Lung (tissue), 12 donors: ENCODE measurements around the gene ALG8. TPM values are rescaled to one million over a fixed set of nuclear protein-coding genes. Genes with fewer than 3 reads are reported as not detected.
A peak's percentile ranks its signal among the peaks of the same experiment; 100 is the strongest.

Experiments
- ATAC-seq: fragments of 200-7000 bp; cut with Tn5 transposase; one replicate; pipeline ENCODE4 v1.9.1; 2020; ENCODE audit warnings: moderate number of reproducible peaks; ENCODE audit not compliant: insufficient read depth, low FRiP score
- DNase-seq, 3 donors: peaks; one replicate each; pipeline ENCODE4 v3.0.0-alpha.2; 2013 to 2017
- H3K27ac ChIP-seq, 2 donors: one replicate each; pipeline ENCODE4 v1.5.1; 2013; ENCODE audit warnings: mild to moderate bottlenecking in 2 of 2, moderate library complexity in 2 of 2, control low read depth in 1 of 2, inconsistent platforms in 1 of 2, low read depth in 1 of 2, low read length in 1 of 2
- H3K27me3 ChIP-seq, 3 donors: one replicate each; pipeline ENCODE4 v1.5.1; 2013; ENCODE audit warnings: low read length in 2 of 3; ENCODE audit not compliant: control insufficient read depth in 3 of 3, insufficient read depth in 3 of 3
- H3K36me3 ChIP-seq, 4 donors: one replicate each; pipeline ENCODE4 v1.5.1; 2013; ENCODE audit warnings: low read length in 4 of 4, mild to moderate bottlenecking in 1 of 4, moderate library complexity in 1 of 4; ENCODE audit not compliant: control insufficient read depth in 4 of 4, insufficient read depth in 4 of 4
- H3K4me1 ChIP-seq, 5 donors: one replicate each; pipeline ENCODE4 v1.5.1; 2013; ENCODE audit warnings: low read length in 5 of 5, mild to moderate bottlenecking in 2 of 5, moderate library complexity in 1 of 5; ENCODE audit not compliant: control insufficient read depth in 5 of 5, insufficient read depth in 5 of 5
- H3K4me3 ChIP-seq: one replicate; pipeline ENCODE4 v1.5.1; 2013; ENCODE audit warnings: mild to moderate bottlenecking, control low read depth, moderate library complexity
- H3K9ac ChIP-seq, 2 donors: one replicate each; pipeline ENCODE4 v1.5.1; 2013; ENCODE audit warnings: low read length in 2 of 2, control low read depth in 1 of 2; ENCODE audit not compliant: insufficient read depth in 1 of 2
- H3K9me3 ChIP-seq, 4 donors: one replicate each; pipeline ENCODE4 v1.5.1; 2013; ENCODE audit warnings: low read length in 3 of 4, mild to moderate bottlenecking in 1 of 4, moderate library complexity in 1 of 4; ENCODE audit not compliant: control insufficient read depth in 4 of 4, insufficient read depth in 3 of 4
- CTCF ChIP-seq: IDR thresholded peaks from 2 replicates; pipeline ENCODE4 v1.5.1; 2012; ENCODE audit warnings: mild to moderate bottlenecking; ENCODE audit errors: control extremely low read depth, extremely low read depth
- WGBS, 2 donors: extraction: QIAGEN DNeasy Blood & Tissue Kit; methylation state at CpG; one replicate each; pipeline ENCODE4 v1.1.7; 2013; 5-methylcytosine and 5-hydroxymethylcytosine counted together
- polyA plus RNA-seq, 2 donors: library from polyadenylated mRNA; stranded (reverse); fragments of 200-250 nt; gene quantifications; one replicate each; pipeline ENCODE4 v1.2.1, GENCODE V29; 2013
- total RNA-seq, 2 donors: library from RNA; depleted of rRNA in 1 of 2; stranded (reverse); fragments of >200 nt in 1 of 2; gene quantifications; one replicate each; pipeline ENCODE4 v1.2.1, GENCODE V29; 2014 to 2021
- donor health status: control.
- donor health status: control.
- donor health status: Bipolar disorder and iron deficiency.
- donor health status: healthy.
- donor health status: DM: yes; HTN: yes; CAD: no.

Gene ALG8
- total and polyA plus RNA-seq, 4 donors, result 25.1 to 62.8 (median 35.5) TPM

- no peak for DNase-seq
- TF ChIP-seq CTCF, result no peak
- WGBS, 2 donors, result 94 to 97% methylated on average over 1 of the region's 1 CpG
Measured at GRCh38 chr11:78160557-78160956, 21.1 kb upstream of the ALG8 start.

GRCh38 chr11:78158987-78159652 is 19.7 kb upstream of the ALG8 start:
- no peaks in the 10 kb centered on the region for H3K27me3 ChIP-seq
- no peak overlapping the region for H3K4me3 ChIP-seq
- WGBS, 2 donors, result 64 to 75% methylated on average over 6 of the region's 6 CpGs
- peak overlapping the region in 1 of 2 donors; percentile 17 for H3K27ac ChIP-seq
- H3K4me1 ChIP-seq, result peaks cover 0 to 8% (median 6%) of the 10 kb centered on the region in 5 donors
- no peak for TF ChIP-seq CTCF
- no peaks in the 10 kb centered on the region for H3K36me3 ChIP-seq
- no peaks in the 10 kb centered on the region for H3K9me3 ChIP-seq
- peak in 2 of 3 donors; percentile 25 to 53 for DNase-seq
- H3K9ac ChIP-seq, result no peak overlapping the region
- no peak for ATAC-seq

More at GRCh38 chr11:78160557-78160956, 21.1 kb upstream of the ALG8 start:
- no peak for ATAC-seq
- no peaks in the 10 kb centered on the region for H3K9me3 ChIP-seq
- no peak overlapping the region for H3K9ac ChIP-seq
- peaks cover 0 to 8% (median 6%) of the 10 kb centered on the region in 5 donors for H3K4me1 ChIP-seq
- H3K27ac ChIP-seq, result no peak overlapping the region
- H3K36me3 ChIP-seq, result no peaks in the 10 kb centered on the region
- H3K27me3 ChIP-seq, result no peaks in the 10 kb centered on the region
- H3K4me3 ChIP-seq, result no peak overlapping the region

- TF ChIP-seq CTCF, result no peak
- no peak for DNase-seq
- WGBS, 2 donors, result 55 to 60% methylated on average over 6 of the region's 6 CpGs
- no peaks in the 10 kb centered on the region for H3K27me3 ChIP-seq
- no peak overlapping the region for H3K9ac ChIP-seq
- H3K36me3 ChIP-seq, result no peaks in the 10 kb centered on the region
- ATAC-seq, result no peak
- no peaks in the 10 kb centered on the region for H3K9me3 ChIP-seq
- H3K4me1 ChIP-seq, result peaks cover 0 to 7% (median 0%) of the 10 kb centered on the region in 5 donors
- no peak overlapping the region for H3K4me3 ChIP-seq
- no peak overlapping the region for H3K27ac ChIP-seq
Measured at GRCh38 chr11:78156127-78156844, 16.9 kb upstream of the ALG8 start.
